Trophoblast cell (in vitro differentiated cells and primary cell): ENCODE data around the gene TTLL1. TPM values are rescaled to one million over a fixed set of nuclear protein-coding genes. Genes with fewer than 3 reads are reported as not detected.

Source experiments
- DNase-seq, 2 donors: peaks; one replicate each; pipeline ENCODE4 v3.0.0-alpha.2; 2016
- H2AFZ ChIP-seq: 2 replicates; pipeline ENCODE4 v1.6.1; 2013; ENCODE audit warnings: low read length, moderate library complexity, mild to moderate bottlenecking; ENCODE audit not compliant: insufficient read depth, poor library complexity
- H2AK5ac ChIP-seq: 2 replicates; pipeline ENCODE4 v1.6.1; 2013; ENCODE audit warnings: mild to moderate bottlenecking, low read length
- H2BK120ac ChIP-seq: 2 replicates; pipeline ENCODE4 v1.6.1; 2013; ENCODE audit warnings: low read length, mild to moderate bottlenecking, moderate library complexity; ENCODE audit not compliant: insufficient read depth, poor library complexity
- H2BK12ac ChIP-seq: 2 replicates; pipeline ENCODE4 v1.6.1; 2013; ENCODE audit warnings: mild to moderate bottlenecking, low read length, moderate library complexity
- H2BK5ac ChIP-seq: 2 replicates; pipeline ENCODE4 v1.6.1; 2013; ENCODE audit warnings: low read length, low read depth, moderate library complexity, mild to moderate bottlenecking; ENCODE audit not compliant: poor library complexity
- H3K14ac ChIP-seq: 2 replicates; pipeline ENCODE4 v1.6.1; 2013; ENCODE audit warnings: mild to moderate bottlenecking, low read length
- H3K18ac ChIP-seq: 2 replicates; pipeline ENCODE4 v1.6.1; 2013; ENCODE audit warnings: mild to moderate bottlenecking, low read length
- H3K23ac ChIP-seq: 2 replicates; pipeline ENCODE4 v1.6.1; 2013; ENCODE audit warnings: low read length
- H3K27ac ChIP-seq: 2 replicates; pipeline ENCODE4 v1.5.1; 2013; ENCODE audit warnings: low read depth, mild to moderate bottlenecking, inconsistent platforms, low read length, moderate library complexity
- H3K27me3 ChIP-seq: 2 replicates; pipeline ENCODE4 v1.6.1; 2013; ENCODE audit warnings: inconsistent platforms, mild to moderate bottlenecking, low read length, moderate library complexity; ENCODE audit not compliant: insufficient read depth
- H3K36me3 ChIP-seq, 2 experiments: 1 replicate in 1 of 2; 2 replicates in 1 of 2; pipeline ENCODE4 v1.6.1; 2013; ENCODE audit warnings: low read length in 2 of 2, mild to moderate bottlenecking in 2 of 2, moderate library complexity in 1 of 2; ENCODE audit not compliant: insufficient read depth in 2 of 2, control insufficient read depth in 1 of 2
- H3K4ac ChIP-seq: 2 replicates; pipeline ENCODE4 v1.6.1; 2013; ENCODE audit warnings: low read depth, mild to moderate bottlenecking, low read length, moderate library complexity
- H3K4me1 ChIP-seq, 2 experiments: 1 replicate in 1 of 2; 2 replicates in 1 of 2; pipeline ENCODE4 v1.6.1; 2013; ENCODE audit warnings: low read length in 2 of 2, mild to moderate bottlenecking in 2 of 2, moderate library complexity in 1 of 2; ENCODE audit not compliant: insufficient read depth in 2 of 2, control insufficient read depth in 1 of 2
- H3K4me2 ChIP-seq: 2 replicates; pipeline ENCODE4 v1.6.1; 2013; ENCODE audit warnings: inconsistent platforms, mild to moderate bottlenecking, low read length, moderate library complexity
- H3K4me3 ChIP-seq: 2 replicates; pipeline ENCODE4 v1.5.1; 2013; ENCODE audit warnings: mild to moderate bottlenecking, low read depth, low read length, inconsistent platforms
- H3K79me1 ChIP-seq: one replicate; pipeline ENCODE4 v1.6.1; 2013; ENCODE audit warnings: low read length
- H3K79me2 ChIP-seq: 2 replicates; pipeline ENCODE4 v1.6.1; 2013; ENCODE audit warnings: low read length, mild to moderate bottlenecking; ENCODE audit not compliant: control insufficient read depth, insufficient read depth, poor library complexity
- H3K9ac ChIP-seq: 2 replicates; pipeline ENCODE4 v1.6.1; 2013; ENCODE audit warnings: mild to moderate bottlenecking, low read length
- H3K9me3 ChIP-seq: 2 replicates; pipeline ENCODE4 v1.6.1; 2013; ENCODE audit warnings: low read depth, mild to moderate bottlenecking, control low read depth, inconsistent platforms, low read length; ENCODE audit not compliant: insufficient read depth
- H4K12ac ChIP-seq: 2 replicates; pipeline ENCODE4 v1.6.1; 2013; ENCODE audit warnings: low read depth, mild to moderate bottlenecking, low read length, moderate library complexity
- H4K8ac ChIP-seq: 2 replicates; pipeline ENCODE4 v1.6.1; 2013; ENCODE audit warnings: low read depth, mild to moderate bottlenecking, low read length, moderate library complexity
- H4K91ac ChIP-seq: one replicate; pipeline ENCODE4 v1.6.1; 2013; ENCODE audit warnings: low read depth, mild to moderate bottlenecking, low read length, moderate library complexity
- WGBS: extraction: QIAGEN DNeasy Blood & Tissue Kit; methylation state at CpG from one replicate; pipeline ENCODE4 v1.1.7; 2013; ENCODE audit warnings: missing lambda C conversion rate; ENCODE audit not compliant: insufficient read length, insufficient coverage; ENCODE audit errors: extremely low coverage; 5-methylcytosine and 5-hydroxymethylcytosine counted together
- polyA plus RNA-seq: library from polyadenylated mRNA; stranded (reverse); fragments of 200-250 nt; gene quantifications from 2 replicates; pipeline ENCODE4 v1.2.3, GENCODE V29; 2013

The TTLL1 gene
- 8.0 and 8.4 TPM in 2 replicates for polyA plus RNA-seq

DNA sequence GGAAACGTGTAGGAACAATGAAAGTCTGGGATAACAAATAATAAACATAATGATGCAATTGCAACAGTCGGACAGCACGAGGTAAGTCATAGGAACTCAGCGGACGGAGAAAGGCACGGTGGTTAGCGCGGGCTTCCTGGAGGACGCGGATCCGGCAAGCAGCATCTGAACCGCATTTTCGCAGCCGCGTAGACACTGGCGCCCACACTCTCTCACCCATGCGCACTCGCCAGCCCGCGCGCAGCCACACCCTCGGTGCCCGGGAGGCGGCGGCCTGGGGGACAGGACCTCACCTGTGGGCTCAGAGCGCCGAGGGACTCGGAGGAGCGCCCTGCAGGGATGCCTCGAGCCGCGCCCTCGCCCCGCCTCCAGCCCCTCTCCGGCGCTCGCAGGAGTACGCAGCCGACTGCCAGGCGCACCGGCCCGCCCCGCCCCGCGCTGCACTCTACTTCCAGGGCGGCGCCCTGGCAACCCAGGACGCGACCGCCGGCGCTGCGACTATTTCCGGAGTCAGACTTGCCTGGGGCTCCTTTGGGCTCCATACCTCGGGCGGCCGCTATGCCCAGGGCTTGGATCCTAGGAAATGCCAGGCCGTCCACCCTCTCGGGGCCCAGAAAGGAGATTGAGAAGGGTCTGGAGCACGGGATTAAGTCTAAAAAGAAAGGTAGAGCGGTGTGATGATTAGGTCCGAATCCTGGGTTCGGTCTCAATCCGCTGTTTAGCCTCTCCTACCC lies at the start of gene TTLL1:
Gene TTLL1 (minus strand): TSS at position 408 of the 734 bp plus-strand sequence. CDS start 13,805 bp downstream, outside the sequence.
- H3K27me3 ChIP-seq = no peaks in the 10 kb centered on the region
- H3K36me3 ChIP-seq = peaks cover 0 to 3% of the 10 kb centered on the region in 2 experiments
- H4K91ac ChIP-seq = peak within 1 kb of the TSS; percentile 72
- no peak within 1 kb of the TSS for H2BK12ac ChIP-seq
- peak within 1 kb of the TSS; percentile 97 for H2AFZ ChIP-seq
- peaks cover 1% of the 10 kb centered on the region for H3K9me3 ChIP-seq
- H3K4me2 ChIP-seq = peak within 1 kb of the TSS; percentile 72
- H4K12ac ChIP-seq = peak within 1 kb of the TSS; percentile 70
- no CpG with 5 or more reads among the region's 64 CpGs for WGBS
- peak; percentile 94 to 95 for DNase-seq
- peak within 1 kb of the TSS; percentile 62 for H2BK5ac ChIP-seq
- H2BK120ac ChIP-seq = peak within 1 kb of the TSS; percentile 20
- peaks cover 9% of the 10 kb centered on the region for H3K79me1 ChIP-seq
- peak within 1 kb of the TSS; percentile 67 for H4K8ac ChIP-seq
- peak within 1 kb of the TSS; percentile 41 for H3K4ac ChIP-seq
- H3K9ac ChIP-seq = peak within 1 kb of the TSS; percentile 1
- no peak within 1 kb of the TSS for H3K23ac ChIP-seq
- peak within 1 kb of the TSS; percentile 53 for H3K14ac ChIP-seq
- H3K27ac ChIP-seq = no peak within 1 kb of the TSS
- H3K79me2 ChIP-seq = peaks cover 2% of the 10 kb centered on the region
- peaks cover 2 to 7% of the 10 kb centered on the region in 2 experiments for H3K4me1 ChIP-seq
- no peak within 1 kb of the TSS for H2AK5ac ChIP-seq
- H3K18ac ChIP-seq = peak within 1 kb of the TSS; percentile 71
- peak within 1 kb of the TSS; percentile 90 for H3K4me3 ChIP-seq

DNA sequence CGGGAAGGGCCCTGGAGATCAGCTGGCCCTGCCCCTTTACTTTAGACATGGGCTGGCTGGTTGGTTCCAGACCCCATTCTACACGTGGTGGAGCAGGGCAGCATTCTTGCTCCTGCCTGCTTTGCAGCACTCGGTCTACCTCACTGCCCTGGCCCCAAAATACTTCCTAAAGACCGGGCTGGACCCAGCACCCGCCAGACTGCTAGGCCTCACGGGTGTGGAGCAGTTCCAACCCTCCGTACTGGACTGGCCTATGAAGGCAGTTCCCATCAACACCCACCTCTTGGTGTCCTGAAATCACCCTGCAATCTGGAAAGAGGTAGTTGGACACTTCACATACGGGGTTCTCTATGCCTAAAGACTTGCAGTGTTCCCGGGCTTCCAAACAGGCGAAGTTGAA lies 47.6 kb upstream of the TTLL1 start:
- Histone ChIP-seq H3K79me1 (no peaks in the 10 kb centered on the region), H2AFZ (no peak overlapping the region), H4K8ac (no peak overlapping the region), H3K9me3 (peaks cover 2% of the 10 kb centered on the region), H3K9ac (no peak overlapping the region), H3K79me2 (no peaks in the 10 kb centered on the region), H2BK120ac (no peak overlapping the region), H3K14ac (no peak overlapping the region), H3K4me3 (peak overlapping the region; percentile 10), H3K4ac (no peak overlapping the region), H3K4me1 (peaks cover 0 to 2% of the 10 kb centered on the region in 2 experiments), H3K27ac (no peak overlapping the region), H3K36me3 (peaks cover 52 to 66% of the 10 kb centered on the region in 2 experiments), H4K91ac (no peak overlapping the region), H3K23ac (no peak overlapping the region), H3K27me3 (no peaks in the 10 kb centered on the region), H4K12ac (no peak overlapping the region), H3K4me2 (no peak overlapping the region), H2BK5ac (no peak overlapping the region), H2BK12ac (no peak overlapping the region), H3K18ac (no peak overlapping the region), H2AK5ac (no peak overlapping the region)
- WGBS = no CpG with 5 or more reads among the region's 10 CpGs
- no peak for DNase-seq

GRCh38 chr22:43136255-43136654 lies 47.1 kb upstream of the TTLL1 start:
- no peak overlapping the region for H2BK12ac ChIP-seq
- no peaks in the 10 kb centered on the region for H3K27me3 ChIP-seq
- H2AK5ac ChIP-seq = no peak overlapping the region
- H3K23ac ChIP-seq = no peak overlapping the region
- H3K79me2 ChIP-seq = no peaks in the 10 kb centered on the region
- no peak overlapping the region for H3K4ac ChIP-seq
- no peak overlapping the region for H3K27ac ChIP-seq
- no peak overlapping the region for H2AFZ ChIP-seq
- H4K12ac ChIP-seq = no peak overlapping the region
- H4K91ac ChIP-seq = no peak overlapping the region
- H2BK5ac ChIP-seq = no peak overlapping the region
- no peak overlapping the region for H3K9ac ChIP-seq
- WGBS = no CpG with 5 or more reads among the region's 9 CpGs
- no peak overlapping the region for H3K4me2 ChIP-seq
- peaks cover 0 to 2% of the 10 kb centered on the region in 2 experiments for H3K4me1 ChIP-seq
- H3K4me3 ChIP-seq = no peak overlapping the region
- no peaks in the 10 kb centered on the region for H3K79me1 ChIP-seq
- peaks cover 2% of the 10 kb centered on the region for H3K9me3 ChIP-seq
- no peak overlapping the region for H4K8ac ChIP-seq
- H3K14ac ChIP-seq = no peak overlapping the region
- no peak overlapping the region for H2BK120ac ChIP-seq
- DNase-seq = peak in 1 of 2 donors; percentile 51
- peaks cover 54 to 70% of the 10 kb centered on the region in 2 experiments for H3K36me3 ChIP-seq
- no peak overlapping the region for H3K18ac ChIP-seq

GRCh38 chr22:43135565-43135964 lies 46.4 kb upstream of the TTLL1 start:
- H3K4ac ChIP-seq = no peak overlapping the region
- no peak overlapping the region for H3K27ac ChIP-seq
- H2BK5ac ChIP-seq = no peak overlapping the region
- H3K4me3 ChIP-seq = no peak overlapping the region
- no peaks in the 10 kb centered on the region for H3K79me2 ChIP-seq
- no peak overlapping the region for H3K4me2 ChIP-seq
- H3K4me1 ChIP-seq = peaks cover 0 to 2% of the 10 kb centered on the region in 2 experiments
- no peaks in the 10 kb centered on the region for H3K27me3 ChIP-seq
- H3K36me3 ChIP-seq = peaks cover 50 to 63% of the 10 kb centered on the region in 2 experiments
- H2BK12ac ChIP-seq = peak overlapping the region; percentile 5
- no peak overlapping the region for H2AFZ ChIP-seq
- H3K79me1 ChIP-seq = no peaks in the 10 kb centered on the region
- peaks cover 2% of the 10 kb centered on the region for H3K9me3 ChIP-seq
- H2AK5ac ChIP-seq = no peak overlapping the region
- no peak overlapping the region for H3K14ac ChIP-seq
- WGBS = no CpG with 5 or more reads among the region's 5 CpGs
- no peak overlapping the region for H3K9ac ChIP-seq
- DNase-seq = no peak
- no peak overlapping the region for H4K12ac ChIP-seq
- no peak overlapping the region for H3K18ac ChIP-seq
- H4K91ac ChIP-seq = no peak overlapping the region
- no peak overlapping the region for H3K23ac ChIP-seq
- no peak overlapping the region for H4K8ac ChIP-seq
- H2BK120ac ChIP-seq = no peak overlapping the region
